ENCODE results near the gene ZNF282.
A peak's percentile ranks its signal among the peaks of the same experiment; 100 is the strongest.
"Not testable (repeated sequence)": the region's sequence is repeated elsewhere in the genome, so short reads cannot be mapped to it uniquely, and the experiment has no call there.

The ZNF282 gene

GRCh38 chr7:149225656-149226055 lies 30.3 kb downstream of the ZNF282 start:
- DNase-seq (ENCODE audit: low read depth), result no peak

- not testable (repeated sequence) for DNase-seq (ENCODE audit: low read depth)
These were observed 31.0 kb downstream of the ZNF282 start for GRCh38 chr7:149226366-149226765.

GRCh38 chr7:149226840-149227494 lies 31.6 kb downstream of the ZNF282 start:
- no peak for DNase-seq (ENCODE audit: low read depth)

- DNase-seq (ENCODE audit: low read depth), result no peak
These were observed 33.6 kb downstream of the ZNF282 start for GRCh38 chr7:149228831-149229471.

- no peak for DNase-seq (ENCODE audit: low read depth)
These were observed 34.2 kb downstream of the ZNF282 start for GRCh38 chr7:149229526-149229925.

- no peak for DNase-seq (ENCODE audit: low read depth)
These were observed 37.0 kb downstream of the ZNF282 start for GRCh38 chr7:149232362-149232761.

- DNase-seq (ENCODE audit: low read depth), result not testable (repeated sequence)
These were observed 38.4 kb downstream of the ZNF282 start for GRCh38 chr7:149233655-149234204.

- no peak for DNase-seq (ENCODE audit: low read depth)
These were observed 42.2 kb downstream of the ZNF282 start for GRCh38 chr7:149237502-149237901.

- DNase-seq (ENCODE audit: low read depth), result no peak
These were observed 42.7 kb downstream of the ZNF282 start for GRCh38 chr7:149238051-149238450.

GRCh38 chr7:149239345-149240143 lies 44.2 kb downstream of the ZNF282 start, which contains the start of gene ZNF212:
ZNF212 (plus strand) TSS chr7:149239651; CDS start chr7:149239779, 128 bp downstream.
- peak; percentile 75 for DNase-seq (ENCODE audit: low read depth)

- DNase-seq (ENCODE audit: low read depth), result no peak
These were observed 45.3 kb downstream of the ZNF282 start for GRCh38 chr7:149240637-149241036.

GRCh38 chr7:149241696-149242095 lies 46.4 kb downstream of the ZNF282 start:
- no peak for DNase-seq (ENCODE audit: low read depth)

- no peak for DNase-seq (ENCODE audit: low read depth)
These were observed 49.9 kb downstream of the ZNF282 start for GRCh38 chr7:149245244-149245643.

- no peak for DNase-seq (ENCODE audit: low read depth)
These were observed 50.4 kb downstream of the ZNF282 start for GRCh38 chr7:149245744-149246143.

- no peak for DNase-seq (ENCODE audit: low read depth)
These were observed 53.4 kb downstream of the ZNF282 start for GRCh38 chr7:149248777-149249176.

- not testable (repeated sequence) for DNase-seq (ENCODE audit: low read depth)
These were observed 54.8 kb downstream of the ZNF282 start for GRCh38 chr7:149250151-149250550.

GRCh38 chr7:149251518-149251917 lies 56.2 kb downstream of the ZNF282 start:
- DNase-seq (ENCODE audit: low read depth), result not testable (repeated sequence)

GRCh38 chr7:149252378-149252777 lies 57.0 kb downstream of the ZNF282 start:
- no peak for DNase-seq (ENCODE audit: low read depth)

GRCh38 chr7:149253665-149254064 lies 58.3 kb downstream of the ZNF282 start:
- no peak for DNase-seq (ENCODE audit: low read depth)

GRCh38 chr7:149254181-149254858 lies 59.0 kb downstream of the ZNF282 start:
- DNase-seq (ENCODE audit: low read depth), result no peak

GRCh38 chr7:149255174-149255573 lies 59.8 kb downstream of the ZNF282 start:
- DNase-seq (ENCODE audit: low read depth), result no peak

GRCh38 chr7:149256568-149256967 lies 61.2 kb downstream of the ZNF282 start:
- DNase-seq (ENCODE audit: low read depth), result no peak
